IPS-18a (cell line): ENCODE data around the gene AHNAK2.
"Not testable (repeated sequence)": the region's sequence is repeated elsewhere in the genome, so short reads cannot be mapped to it uniquely, and the experiment has no call there.

Experiments used
- H3K27ac ChIP-seq: one replicate; pipeline ENCODE4 v1.5.1; 2013; ENCODE audit warnings: low read length
- H3K27me3 ChIP-seq: one replicate; pipeline ENCODE4 v1.6.1; 2013; ENCODE audit warnings: mild to moderate bottlenecking, low read length; ENCODE audit not compliant: control insufficient read depth, insufficient read depth
- H3K36me3 ChIP-seq: one replicate; pipeline ENCODE4 v1.6.1; 2013; ENCODE audit warnings: low read depth, low read length; ENCODE audit not compliant: control insufficient read depth
- H3K4me1 ChIP-seq: one replicate; pipeline ENCODE4 v1.6.1; 2013; ENCODE audit warnings: low read depth, low read length; ENCODE audit not compliant: control insufficient read depth
- H3K4me3 ChIP-seq: one replicate; pipeline ENCODE4 v1.5.1; 2013; ENCODE audit warnings: low read length
- H3K9ac ChIP-seq: one replicate; pipeline ENCODE4 v1.6.1; 2013; ENCODE audit warnings: mild to moderate bottlenecking, low read length, moderate library complexity
- H3K9me3 ChIP-seq: one replicate; pipeline ENCODE4 v1.6.1; 2013; ENCODE audit warnings: low read depth, low read length; ENCODE audit not compliant: control insufficient read depth

AHNAK2 gene

GRCh38 chr14:104950021-104950420, 28.2 kb downstream of the AHNAK2 start:
- Histone ChIP-seq H3K9me3 (no peaks in the 10 kb centered on the region), H3K36me3 (no peaks in the 10 kb centered on the region), H3K4me3 (no peak overlapping the region), H3K27ac (no peak overlapping the region), H3K27me3 (no peaks in the 10 kb centered on the region), H3K9ac (no peak overlapping the region), H3K4me1 (no peaks in the 10 kb centered on the region)

- H3K27ac ChIP-seq, H3K27me3 ChIP-seq, H3K9me3 ChIP-seq, H3K36me3 ChIP-seq, H3K4me1 ChIP-seq, H3K4me3 ChIP-seq, H3K9ac ChIP-seq: not testable (repeated sequence)
Measured at GRCh38 chr14:104949406-104949955, 28.7 kb downstream of the AHNAK2 start.

- no peaks in the 10 kb centered on the region for H3K36me3 ChIP-seq
- H3K9me3 ChIP-seq, result no peaks in the 10 kb centered on the region
- H3K27ac ChIP-seq, result no peak overlapping the region
- no peaks in the 10 kb centered on the region for H3K27me3 ChIP-seq
- H3K4me3 ChIP-seq, result no peak overlapping the region
- H3K4me1 ChIP-seq, result no peaks in the 10 kb centered on the region
- no peak overlapping the region for H3K9ac ChIP-seq
Measured at GRCh38 chr14:104948736-104949031, 29.5 kb downstream of the AHNAK2 start.

DNA sequence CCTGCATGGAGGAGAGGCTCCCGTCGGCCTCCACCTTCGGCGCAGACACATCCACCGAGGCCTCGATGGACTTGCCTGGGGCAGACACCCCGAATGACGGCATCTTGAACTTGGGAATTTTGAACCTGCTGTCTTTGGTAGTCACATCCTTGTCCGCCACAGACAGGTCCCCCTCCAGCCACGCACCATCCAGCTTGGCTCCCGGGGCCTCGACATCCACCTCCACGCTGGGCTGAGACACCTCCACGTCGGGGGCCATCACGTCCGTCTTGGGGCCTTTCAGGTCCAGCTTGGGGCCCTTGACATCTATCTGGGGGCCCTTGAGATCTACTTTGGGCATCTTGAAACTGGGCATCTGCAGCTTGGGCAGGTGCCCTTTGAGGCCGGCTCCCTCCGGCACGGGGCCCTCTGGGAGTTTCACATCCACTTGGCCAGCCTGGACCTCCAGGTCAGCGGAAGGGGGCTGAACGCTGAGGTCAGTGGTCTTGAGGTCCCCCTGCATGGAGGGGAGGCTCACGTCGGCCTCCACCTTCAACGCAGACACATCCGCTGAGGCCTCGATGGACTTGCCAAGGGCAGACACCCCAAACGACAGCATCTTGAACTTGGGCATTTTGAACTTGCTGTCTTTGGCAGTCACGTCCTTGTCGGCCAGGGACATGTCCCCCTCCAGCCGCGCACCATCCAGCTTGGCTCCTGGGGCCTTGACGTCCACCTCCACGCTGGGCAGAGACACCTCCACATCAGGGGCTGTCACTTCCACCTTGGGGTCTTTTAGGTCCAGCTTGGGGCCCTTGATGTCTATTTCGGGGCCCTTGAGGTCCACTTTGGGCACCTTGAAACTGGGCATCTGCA, 30.1 kb downstream of the AHNAK2 start:
- H3K36me3 ChIP-seq, H3K27ac ChIP-seq, H3K27me3 ChIP-seq, H3K9me3 ChIP-seq, H3K4me3 ChIP-seq, H3K4me1 ChIP-seq, H3K9ac ChIP-seq: not testable (repeated sequence)

DNA sequence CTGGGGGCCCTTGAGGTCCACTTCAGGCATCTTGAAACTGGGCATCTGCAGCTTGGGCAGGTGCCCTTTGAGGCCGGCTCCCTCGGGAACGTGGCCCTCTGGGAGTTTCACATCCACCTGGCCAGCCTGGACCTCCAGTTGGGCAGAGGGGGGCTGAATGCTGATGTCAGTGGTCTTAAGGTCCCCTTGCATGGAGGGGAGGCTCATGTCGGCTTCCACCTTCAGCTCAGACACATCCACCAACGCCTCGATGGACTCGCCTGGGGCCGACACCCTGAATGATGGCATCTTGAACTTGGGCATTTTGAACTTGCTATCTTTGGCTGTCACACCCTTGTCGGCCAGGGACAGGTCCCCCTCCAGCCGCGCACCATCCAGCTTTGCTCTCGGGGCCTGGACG, 31.0 kb downstream of the AHNAK2 start:
- not testable (repeated sequence) for H3K9me3 ChIP-seq, H3K27me3 ChIP-seq, H3K4me3 ChIP-seq, H3K27ac ChIP-seq, H3K4me1 ChIP-seq, H3K36me3 ChIP-seq, H3K9ac ChIP-seq

DNA sequence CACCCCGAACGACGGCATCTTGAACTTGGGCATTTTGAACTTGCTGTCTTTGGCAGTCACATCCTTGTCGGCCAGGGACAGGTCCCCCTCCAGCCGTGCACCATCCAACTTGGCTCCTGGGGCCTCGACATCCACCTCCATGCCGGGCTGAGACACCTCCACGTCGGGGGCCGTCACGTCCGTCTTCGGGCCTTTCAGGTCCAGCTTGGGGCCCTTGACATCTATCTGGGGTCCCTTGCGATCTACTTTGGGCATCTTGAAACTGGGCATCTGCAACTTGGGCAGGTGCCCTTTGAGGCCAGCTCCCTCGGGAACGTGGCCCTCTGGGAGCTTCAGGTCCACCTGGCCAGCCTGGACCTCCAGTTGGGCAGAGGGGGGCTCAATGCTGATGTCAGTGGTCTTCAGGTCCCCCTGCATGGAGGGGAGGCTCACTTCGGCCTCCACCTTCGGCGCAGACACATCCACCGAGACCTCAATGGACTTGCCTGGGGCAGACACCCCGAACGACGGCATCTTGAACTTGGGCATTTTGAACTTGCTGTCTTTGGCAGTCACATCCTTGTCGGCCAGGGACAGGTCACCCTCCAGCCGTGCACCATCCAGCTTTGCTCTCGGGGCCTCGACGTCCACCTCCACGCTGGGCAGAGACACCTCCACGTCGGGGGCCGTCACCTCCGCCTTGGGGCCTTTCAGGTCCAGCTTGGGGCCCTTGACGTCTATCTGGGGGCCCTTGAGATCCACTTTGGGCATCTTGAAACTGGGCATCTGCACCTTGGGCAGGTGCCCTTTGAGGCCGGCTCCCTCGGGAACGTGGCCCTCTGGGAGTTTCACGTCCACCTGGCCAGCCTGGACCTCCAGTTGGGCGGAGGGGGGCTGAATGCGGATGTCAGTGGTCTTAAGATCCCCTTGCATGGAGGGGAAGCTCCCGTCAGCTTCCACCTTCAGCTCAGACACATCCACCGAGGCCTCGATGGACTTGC, 31.9 kb downstream of the AHNAK2 start:
- H3K27ac ChIP-seq, H3K36me3 ChIP-seq, H3K4me3 ChIP-seq, H3K4me1 ChIP-seq, H3K9me3 ChIP-seq, H3K9ac ChIP-seq, H3K27me3 ChIP-seq: not testable (repeated sequence)

DNA sequence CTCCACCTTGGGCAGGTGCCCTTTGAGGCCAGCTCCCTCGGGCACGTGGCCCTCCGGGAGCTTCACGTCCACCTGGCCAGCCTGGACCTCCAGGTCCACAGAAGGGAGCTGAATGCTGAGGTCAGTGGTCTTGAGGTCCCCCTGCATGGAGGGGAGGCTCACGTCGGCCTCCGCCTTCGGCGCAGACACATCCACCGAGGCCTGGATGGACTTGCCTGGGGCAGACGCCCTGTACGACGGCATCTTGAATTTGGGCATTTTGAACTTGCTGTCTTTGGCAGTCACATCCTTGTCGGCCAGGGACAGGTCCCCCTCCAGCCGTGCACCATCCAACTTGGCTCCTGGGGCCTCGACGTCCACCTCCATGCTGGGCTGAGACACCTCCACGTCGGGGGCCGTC, 32.9 kb downstream of the AHNAK2 start:
- not testable (repeated sequence) for H3K27ac ChIP-seq, H3K27me3 ChIP-seq, H3K4me1 ChIP-seq, H3K4me3 ChIP-seq, H3K9ac ChIP-seq, H3K9me3 ChIP-seq, H3K36me3 ChIP-seq

DNA sequence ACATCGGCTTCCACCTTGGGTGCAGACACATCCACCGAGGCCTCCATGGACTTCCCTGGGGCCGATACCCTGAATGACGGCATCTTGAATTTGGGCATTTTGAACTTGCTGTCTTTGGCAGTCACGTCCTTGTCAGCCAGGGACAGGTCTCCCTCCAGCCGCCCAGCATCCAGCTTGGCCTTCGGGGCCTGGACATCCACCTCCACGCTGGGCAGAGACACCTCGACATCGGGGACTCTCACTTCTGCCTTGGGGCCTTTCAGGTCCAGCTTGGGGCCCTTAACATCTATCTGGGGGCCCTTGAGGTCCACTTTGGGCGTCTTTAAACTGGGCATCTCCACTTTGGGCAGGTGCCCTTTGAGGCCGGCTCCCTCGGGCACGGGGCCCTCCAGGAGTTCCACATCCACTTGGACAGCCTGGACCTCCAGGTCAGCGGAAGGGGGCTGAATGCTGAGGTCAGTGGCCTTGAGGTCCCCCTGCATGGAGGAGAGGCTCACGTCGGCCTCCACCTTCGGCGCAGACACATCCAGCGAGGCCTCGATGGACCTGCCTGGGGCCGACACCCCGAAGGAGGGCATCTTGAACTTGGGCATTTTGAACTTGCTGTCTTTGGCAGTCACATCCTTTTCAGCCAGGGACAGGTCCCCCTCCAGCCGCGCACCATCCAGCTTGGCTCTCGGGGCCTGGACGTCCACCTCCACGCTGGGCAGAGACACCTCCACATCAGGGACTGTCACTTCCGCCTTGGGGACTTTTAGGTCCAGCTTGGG, 33.6 kb downstream of the AHNAK2 start:
- not testable (repeated sequence) for H3K9ac ChIP-seq, H3K4me3 ChIP-seq, H3K4me1 ChIP-seq, H3K27me3 ChIP-seq, H3K27ac ChIP-seq, H3K36me3 ChIP-seq, H3K9me3 ChIP-seq

DNA sequence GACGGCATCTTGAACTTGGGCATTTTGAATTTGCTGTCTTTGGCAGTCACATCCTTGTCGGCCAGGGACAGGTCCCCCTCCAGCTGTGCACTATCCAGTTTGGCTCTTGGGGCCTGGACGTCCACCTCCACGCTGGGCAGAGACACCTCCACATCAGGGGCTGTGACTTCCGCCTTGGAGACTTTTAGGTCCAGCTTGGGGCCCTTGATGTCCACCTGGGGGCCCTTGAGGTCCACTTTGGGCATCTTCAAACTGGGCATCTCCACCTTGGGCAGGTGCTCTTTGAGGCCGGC, 34.2 kb downstream of the AHNAK2 start:
- not testable (repeated sequence) for H3K27ac ChIP-seq, H3K4me1 ChIP-seq, H3K9ac ChIP-seq, H3K4me3 ChIP-seq, H3K36me3 ChIP-seq, H3K27me3 ChIP-seq, H3K9me3 ChIP-seq

DNA sequence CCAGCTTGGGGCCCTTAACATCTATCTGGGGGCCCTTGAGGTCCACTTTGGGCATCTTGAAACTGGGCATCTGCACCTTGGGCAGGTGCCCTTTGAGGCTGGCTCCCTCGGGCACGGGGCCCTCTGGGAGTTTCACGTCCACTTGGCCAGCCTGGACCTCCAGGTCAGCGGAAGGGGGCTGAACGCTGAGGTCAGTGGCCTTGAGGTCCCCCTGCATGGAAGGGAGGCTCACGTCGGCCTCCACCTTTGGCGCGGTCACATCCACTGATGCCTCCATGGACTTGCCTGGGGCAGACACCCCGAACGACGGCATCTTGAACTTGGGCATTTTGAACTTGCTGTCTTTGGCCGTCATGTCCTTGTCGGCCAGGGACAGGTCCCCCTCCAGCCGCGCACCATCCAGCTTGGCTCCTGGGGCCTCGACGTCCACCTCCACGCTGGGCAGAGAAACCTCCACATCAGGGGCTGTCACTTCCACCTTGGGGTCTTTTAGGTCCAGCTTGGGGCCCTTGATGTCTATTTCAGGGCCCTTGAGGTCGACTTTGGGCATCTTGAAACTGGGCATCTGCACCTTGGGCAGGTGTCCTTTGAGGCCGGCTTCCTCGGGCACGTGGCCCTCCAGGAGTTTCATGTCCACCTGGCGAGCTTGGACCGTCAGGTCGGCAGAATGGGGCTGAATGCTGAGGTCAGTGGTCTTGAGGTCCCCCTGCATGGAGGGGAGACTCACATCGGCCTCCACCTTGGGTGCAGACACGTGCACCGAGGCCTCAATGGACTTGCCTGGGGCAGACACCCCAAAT, 34.8 kb downstream of the AHNAK2 start:
- not testable (repeated sequence) for H3K4me3 ChIP-seq, H3K9ac ChIP-seq, H3K36me3 ChIP-seq, H3K4me1 ChIP-seq, H3K9me3 ChIP-seq, H3K27ac ChIP-seq
- H3K27me3 ChIP-seq, result peaks cover 12% of the 10 kb centered on the region

DNA sequence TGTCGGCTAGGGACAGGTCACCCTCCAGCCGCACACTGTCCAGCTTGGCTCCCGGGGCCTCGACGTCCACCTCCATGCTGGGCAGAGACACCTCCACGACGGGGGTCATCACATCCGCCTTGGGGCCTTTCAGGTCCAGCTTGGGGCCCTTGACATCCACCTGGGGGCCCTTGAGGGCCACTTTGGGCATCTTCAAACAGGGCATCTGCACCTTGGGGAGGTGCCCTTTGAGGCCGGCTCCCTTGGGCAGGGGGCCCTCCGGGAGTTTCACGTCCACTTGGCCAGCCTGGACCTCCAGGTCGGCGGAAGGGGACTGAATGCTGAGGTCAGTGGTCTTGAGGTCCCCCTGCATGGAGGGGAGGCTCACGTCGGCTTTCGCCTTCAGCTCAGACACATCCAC, 35.6 kb downstream of the AHNAK2 start:
- H3K4me3 ChIP-seq, result no peak overlapping the region
- H3K27ac ChIP-seq, result no peak overlapping the region
- no peaks in the 10 kb centered on the region for H3K4me1 ChIP-seq
- H3K9ac ChIP-seq, result no peak overlapping the region
- peaks cover 20% of the 10 kb centered on the region for H3K27me3 ChIP-seq
- no peaks in the 10 kb centered on the region for H3K9me3 ChIP-seq
- H3K36me3 ChIP-seq, result no peaks in the 10 kb centered on the region
